ENCODE measurements around the gene DOCK1.

The DOCK1 gene

DNA sequence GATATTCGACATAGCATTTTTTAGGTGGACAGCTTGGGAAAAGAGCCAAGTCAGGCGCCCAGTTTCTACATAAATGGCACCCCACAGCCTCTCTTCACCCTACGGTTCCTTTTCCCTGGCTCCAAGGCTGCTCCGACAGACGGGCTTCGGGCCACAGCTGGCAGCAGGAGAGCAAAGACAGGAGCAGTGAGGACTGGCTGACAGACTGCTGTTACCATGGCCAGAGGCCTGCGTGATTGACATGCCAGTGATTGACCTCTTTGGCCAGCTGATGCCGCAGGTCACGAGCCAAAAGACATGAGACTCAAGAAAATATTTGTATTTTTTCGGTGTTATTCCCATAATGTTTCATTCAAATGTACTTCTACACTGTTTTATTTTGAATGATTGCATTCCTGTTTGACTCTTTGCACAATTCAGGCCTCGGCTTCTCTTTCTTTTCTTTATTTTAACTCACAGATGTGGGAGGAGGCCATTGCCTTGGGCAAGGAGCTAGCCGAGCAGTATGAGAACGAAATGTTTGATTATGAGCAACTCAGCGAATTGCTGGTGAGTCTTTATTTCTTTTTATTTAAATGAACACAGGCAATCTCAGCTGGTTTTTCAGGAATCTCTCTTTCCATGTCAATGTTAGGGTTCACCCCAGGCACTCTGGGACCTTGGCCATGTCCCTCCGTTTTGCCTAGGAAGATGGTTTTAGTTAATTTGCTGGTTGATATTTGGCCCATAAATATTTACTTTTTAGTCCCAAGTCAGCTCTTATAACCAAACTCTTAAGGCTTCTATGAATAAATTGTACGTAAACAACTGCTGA lies 497.6 kb downstream of the DOCK1 start:
- no peak overlapping the region for H3K4me3 ChIP-seq (ENCODE audit: low read depth, low read length)
- in situ Hi-C loops (cut with HindIII; ENCODE audit: low sequenced_read_pairs): no loop called here
- TF ChIP-seq, protein P1, sequence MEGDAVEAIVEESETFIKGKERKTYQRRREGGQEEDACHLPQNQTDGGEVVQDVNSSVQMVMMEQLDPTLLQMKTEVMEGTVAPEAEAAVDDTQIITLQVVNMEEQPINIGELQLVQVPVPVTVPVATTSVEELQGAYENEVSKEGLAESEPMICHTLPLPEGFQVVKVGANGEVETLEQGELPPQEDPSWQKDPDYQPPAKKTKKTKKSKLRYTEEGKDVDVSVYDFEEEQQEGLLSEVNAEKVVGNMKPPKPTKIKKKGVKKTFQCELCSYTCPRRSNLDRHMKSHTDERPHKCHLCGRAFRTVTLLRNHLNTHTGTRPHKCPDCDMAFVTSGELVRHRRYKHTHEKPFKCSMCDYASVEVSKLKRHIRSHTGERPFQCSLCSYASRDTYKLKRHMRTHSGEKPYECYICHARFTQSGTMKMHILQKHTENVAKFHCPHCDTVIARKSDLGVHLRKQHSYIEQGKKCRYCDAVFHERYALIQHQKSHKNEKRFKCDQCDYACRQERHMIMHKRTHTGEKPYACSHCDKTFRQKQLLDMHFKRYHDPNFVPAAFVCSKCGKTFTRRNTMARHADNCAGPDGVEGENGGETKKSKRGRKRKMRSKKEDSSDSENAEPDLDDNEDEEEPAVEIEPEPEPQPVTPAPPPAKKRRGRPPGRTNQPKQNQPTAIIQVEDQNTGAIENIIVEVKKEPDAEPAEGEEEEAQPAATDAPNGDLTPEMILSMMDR (IDR thresholded peaks at IDR 0.05; ENCODE audit: low read depth, low read length): no peak
- DNase-seq (ENCODE audit: low read depth, low spot score): no peak

DNA sequence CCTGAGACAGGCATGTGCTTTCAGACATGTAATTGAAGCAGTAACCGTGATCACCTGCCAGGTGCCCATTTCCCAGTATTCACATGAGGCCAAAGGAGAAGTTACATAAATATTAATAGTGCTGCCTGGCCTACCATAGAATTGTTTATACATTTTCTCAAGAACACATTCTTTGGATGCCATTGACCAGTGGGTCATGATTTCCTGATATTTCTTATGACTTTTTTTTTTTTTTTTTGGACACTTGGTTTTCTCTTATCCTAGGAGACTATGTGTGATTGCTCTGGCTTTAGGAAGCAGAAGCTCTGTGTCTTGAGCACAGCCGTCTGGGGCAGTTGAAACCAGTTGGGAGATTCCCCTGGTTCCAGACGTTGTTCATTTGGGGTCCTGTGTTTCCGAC lies 500.0 kb downstream of the DOCK1 start:
- TF ChIP-seq, protein P1 (IDR thresholded peaks at IDR 0.05; ENCODE audit: low read depth, low read length): no peak
- peak; percentile 34 for DNase-seq (ENCODE audit: low read depth, low spot score)
- in situ Hi-C loops (cut with HindIII; ENCODE audit: low sequenced_read_pairs): no loop called here
- H3K4me3 ChIP-seq (ENCODE audit: low read depth, low read length): no peak overlapping the region

DNA sequence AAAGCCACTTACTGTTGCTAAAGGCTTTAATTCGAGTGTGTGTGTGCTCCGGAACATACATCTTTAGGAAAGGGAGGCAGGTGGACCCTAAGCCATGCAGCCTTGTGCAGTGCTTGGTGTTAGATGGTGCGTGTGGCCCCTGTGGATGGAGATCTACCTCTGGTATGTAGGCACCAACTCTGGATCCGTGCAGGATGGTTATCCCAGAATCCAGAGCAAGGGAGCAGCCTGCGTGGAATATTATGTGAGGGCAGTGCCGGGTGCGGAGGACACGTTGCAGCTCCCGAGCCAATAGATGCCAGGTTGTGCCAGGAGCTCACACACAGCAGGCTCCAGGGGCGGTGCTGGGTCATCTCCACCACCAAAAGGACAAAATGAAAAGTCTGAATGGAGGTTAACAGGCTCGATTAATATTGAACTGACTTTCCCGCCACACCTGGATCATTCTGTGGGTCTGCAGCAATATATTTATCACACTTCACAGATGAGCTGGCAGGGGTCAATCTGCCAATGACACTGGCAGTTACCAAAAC lies 500.9 kb downstream of the DOCK1 start:
- in situ Hi-C loops (cut with HindIII; ENCODE audit: low sequenced_read_pairs): no loop called here
- no peak for DNase-seq (ENCODE audit: low read depth, low spot score)
- no peak overlapping the region for H3K4me3 ChIP-seq (ENCODE audit: low read depth, low read length)
- TF ChIP-seq, protein P1 (IDR thresholded peaks at IDR 0.05; ENCODE audit: low read depth, low read length): no peak

DNA sequence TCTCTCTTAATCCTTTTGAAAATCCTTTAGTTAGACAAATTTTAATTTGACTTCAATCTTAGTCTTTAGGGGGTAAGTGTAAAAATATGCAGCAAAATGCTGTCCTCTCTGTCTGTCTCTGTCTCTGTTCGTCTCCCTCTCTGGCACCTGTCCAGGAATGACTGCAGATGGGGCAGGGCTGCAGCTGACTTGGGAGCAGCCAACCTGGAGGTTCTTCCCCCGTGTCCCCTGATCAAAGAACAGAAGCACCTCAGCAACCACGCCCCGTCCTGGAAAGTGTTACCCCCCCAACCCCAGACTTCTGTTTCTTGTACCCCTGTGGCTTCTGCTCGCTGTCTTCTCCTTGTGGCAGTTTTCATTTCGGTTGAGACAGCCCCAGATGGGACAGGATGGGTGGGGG lies 502.3 kb downstream of the DOCK1 start:
- TF ChIP-seq, protein P1 (IDR thresholded peaks at IDR 0.05; ENCODE audit: low read depth, low read length): no peak
- no peak overlapping the region for H3K4me3 ChIP-seq (ENCODE audit: low read depth, low read length)
- in situ Hi-C loops (cut with HindIII; ENCODE audit: low sequenced_read_pairs): no loop called here
- no peak for DNase-seq (ENCODE audit: low read depth, low spot score)

DNA sequence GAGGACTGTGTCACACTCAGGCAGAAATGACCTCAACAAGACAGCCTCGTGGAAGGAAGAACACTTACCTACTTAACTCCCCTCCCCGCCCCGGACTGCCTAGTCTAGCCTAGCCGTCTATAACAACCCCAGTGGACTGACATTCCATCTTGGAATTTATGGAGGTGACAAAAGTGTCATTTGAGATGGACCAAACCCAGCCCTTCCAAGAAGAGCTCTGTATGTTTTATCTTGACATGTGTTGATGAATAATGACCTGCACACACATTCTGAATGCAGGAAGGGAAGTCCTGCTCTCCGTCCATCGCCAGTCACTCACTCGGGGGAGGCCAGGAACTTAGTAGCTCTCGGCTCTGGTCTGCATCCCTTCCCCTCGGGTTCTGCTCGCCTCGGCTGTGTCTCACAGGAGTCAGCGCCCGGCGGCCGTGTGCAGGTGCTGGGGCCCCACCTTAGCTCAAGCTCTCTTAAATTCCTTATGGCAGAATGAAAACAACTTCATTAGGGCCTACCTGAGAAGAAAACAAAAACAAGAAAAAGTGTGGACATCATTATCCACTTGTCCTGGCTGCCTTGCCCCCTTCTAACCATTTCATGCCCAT lies 503.0 kb downstream of the DOCK1 start:
- in situ Hi-C loops (cut with HindIII; ENCODE audit: low sequenced_read_pairs): no loop called here
- H3K4me3 ChIP-seq (ENCODE audit: low read depth, low read length): no peak overlapping the region
- TF ChIP-seq, protein P1 (IDR thresholded peaks at IDR 0.05; ENCODE audit: low read depth, low read length): no peak
- DNase-seq (ENCODE audit: low read depth, low spot score): no peak

DNA sequence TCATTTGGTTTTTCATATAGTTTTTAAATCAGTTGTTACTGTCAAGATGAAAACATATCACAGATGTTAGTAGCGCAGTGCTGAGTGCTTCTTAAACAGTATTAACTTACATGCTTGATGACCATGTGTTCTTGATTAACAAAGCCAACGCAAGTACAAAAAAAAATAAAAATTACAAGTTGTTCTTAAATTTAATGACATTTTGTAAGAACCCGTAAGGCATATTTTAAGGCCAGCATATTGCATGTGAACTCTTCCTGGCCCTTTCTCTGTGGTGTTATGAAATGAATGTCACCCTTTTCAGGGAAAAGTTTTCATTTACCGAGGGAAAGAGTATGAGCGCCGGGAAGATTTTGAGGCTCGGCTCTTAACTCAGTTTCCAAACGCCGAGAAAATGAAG lies 503.5 kb downstream of the DOCK1 start:
- TF ChIP-seq, protein P1 (IDR thresholded peaks at IDR 0.05; ENCODE audit: low read depth, low read length): no peak
- in situ Hi-C loops (cut with HindIII; ENCODE audit: low sequenced_read_pairs): no loop called here
- no peak overlapping the region for H3K4me3 ChIP-seq (ENCODE audit: low read depth, low read length)
- no peak for DNase-seq (ENCODE audit: low read depth, low spot score)
